Measurements from ENCODE around the gene F2RL1.

GRCh38 chr5:76861612-76862011 is 42.8 kb downstream of the F2RL1 start:
- TF ChIP-seq, protein P1, sequence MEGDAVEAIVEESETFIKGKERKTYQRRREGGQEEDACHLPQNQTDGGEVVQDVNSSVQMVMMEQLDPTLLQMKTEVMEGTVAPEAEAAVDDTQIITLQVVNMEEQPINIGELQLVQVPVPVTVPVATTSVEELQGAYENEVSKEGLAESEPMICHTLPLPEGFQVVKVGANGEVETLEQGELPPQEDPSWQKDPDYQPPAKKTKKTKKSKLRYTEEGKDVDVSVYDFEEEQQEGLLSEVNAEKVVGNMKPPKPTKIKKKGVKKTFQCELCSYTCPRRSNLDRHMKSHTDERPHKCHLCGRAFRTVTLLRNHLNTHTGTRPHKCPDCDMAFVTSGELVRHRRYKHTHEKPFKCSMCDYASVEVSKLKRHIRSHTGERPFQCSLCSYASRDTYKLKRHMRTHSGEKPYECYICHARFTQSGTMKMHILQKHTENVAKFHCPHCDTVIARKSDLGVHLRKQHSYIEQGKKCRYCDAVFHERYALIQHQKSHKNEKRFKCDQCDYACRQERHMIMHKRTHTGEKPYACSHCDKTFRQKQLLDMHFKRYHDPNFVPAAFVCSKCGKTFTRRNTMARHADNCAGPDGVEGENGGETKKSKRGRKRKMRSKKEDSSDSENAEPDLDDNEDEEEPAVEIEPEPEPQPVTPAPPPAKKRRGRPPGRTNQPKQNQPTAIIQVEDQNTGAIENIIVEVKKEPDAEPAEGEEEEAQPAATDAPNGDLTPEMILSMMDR (IDR thresholded peaks at IDR 0.05) = no peak
- TF ChIP-seq ZFX (IDR thresholded peaks at IDR 0.05; ENCODE audit: borderline replicate concordance) = no peak
